HepG2 (cell line): ENCODE data around the gene LAMA5. TPM values are rescaled to one million over a fixed set of nuclear protein-coding genes. Genes with fewer than 3 reads are reported as not detected.

ENCODE experiments used
- ARID2 ChIP-seq: sonication (generic); formaldehyde crosslinking; IDR thresholded peaks from 2 replicates; pipeline ENCODE4 v1.8.1; 2022; ENCODE audit warnings: mild to moderate bottlenecking, missing genetic modification reagents, borderline replicate concordance
- ELF3 ChIP-seq: IDR thresholded peaks from 2 replicates; pipeline ENCODE4 v1.6.1; 2016; ENCODE audit warnings: missing genetic modification reagents, missing compliant biosample characterization
- FOXO4 ChIP-seq: sonication (generic); formaldehyde crosslinking; conservative IDR thresholded peaks from 2 replicates; pipeline ENCODE4 v1.8.1; 2023; ENCODE audit warnings: missing genetic modification reagents
- KIAA2018 ChIP-seq: sonication (generic); formaldehyde crosslinking; IDR thresholded peaks from 2 replicates; pipeline ENCODE4 v1.5.0; 2020; ENCODE audit warnings: mild to moderate bottlenecking, missing genetic modification reagents, borderline replicate concordance
- NPAS2 ChIP-seq: sonication (generic); formaldehyde crosslinking; IDR thresholded peaks from 2 replicates; pipeline ENCODE4 v1.8.0; 2022; ENCODE audit warnings: mild to moderate bottlenecking, missing genetic modification reagents, borderline replicate concordance
- POGZ ChIP-seq: sonication (generic); formaldehyde crosslinking; IDR thresholded peaks from 2 replicates; pipeline ENCODE4 v1.4.0; 2020; ENCODE audit warnings: mild to moderate bottlenecking, missing genetic modification reagents
- STAT6 ChIP-seq: sonication (generic); formaldehyde crosslinking; IDR thresholded peaks from 2 replicates; pipeline ENCODE4 v1.4.0; 2020; ENCODE audit warnings: missing genetic modification reagents, mild to moderate bottlenecking, borderline replicate concordance
- TFAP4 ChIP-seq: sonication (generic); IDR thresholded peaks from 2 replicates; pipeline ENCODE4 v1.6.1; 2016; ENCODE audit warnings: low read depth, borderline replicate concordance
- ZNF251 ChIP-seq: sonication (generic); formaldehyde crosslinking; IDR thresholded peaks from 2 replicates; pipeline ENCODE4 v1.9.0; 2021; ENCODE audit warnings: mild to moderate bottlenecking, missing genetic modification reagents
- ZNF431 ChIP-seq: sonication (generic); formaldehyde crosslinking; IDR thresholded peaks from 2 replicates; pipeline ENCODE4 v1.9.0; 2022; ENCODE audit warnings: missing genetic modification reagents, low read depth, mild to moderate bottlenecking, borderline replicate concordance
- ZNF773 ChIP-seq: sonication (generic); formaldehyde crosslinking; IDR thresholded peaks from 2 replicates; pipeline ENCODE4 v1.4.0; 2020; ENCODE audit warnings: missing genetic modification reagents, borderline replicate concordance
- ZNF891 ChIP-seq: sonication (generic); formaldehyde crosslinking; IDR thresholded peaks from 2 replicates; pipeline ENCODE4 v1.5.0; 2020; ENCODE audit warnings: mild to moderate bottlenecking, missing genetic modification reagents
- polyA plus RNA-seq, 8 experiments: library from polyadenylated mRNA; depleted of rRNA in 3 of 8; stranded (reverse) in 7 of 8; unstranded in 1 of 8; fragments of >200 nt; fragmentation: Illumina TruSeq in 4 of 8; extraction: Trizol in 4 of 8; gene quantifications; 2 replicates each; pipeline versions ENCODE4 v1.2.1 to v1.2.3, GENCODE V29; 2011 to 2016; ENCODE audit warnings: low read depth in 4 of 8, missing spikeins in 1 of 8, mixed read lengths in 1 of 8; ENCODE audit not compliant: insufficient read depth in 1 of 8
- total RNA-seq, 5 experiments: library from RNA; depleted of rRNA; stranded (reverse); fragments of >200 nt; fragmentation: Illumina TruSeq; extraction: Trizol; gene quantifications; 2 replicates each; pipeline ENCODE4 v1.2.3, GENCODE V29; 2016; ENCODE audit warnings: low read depth in 1 of 5
- TF ChIP-seq, protein P1 (sequence below): sonication (generic); formaldehyde crosslinking; IDR thresholded peaks from 2 replicates; pipeline ENCODE4 v1.9.0; 2021; ENCODE audit warnings: missing genetic modification reagents, borderline replicate concordance

Gene LAMA5
- total and polyA plus RNA-seq, 2 of the 13 experiments (the other 11 are each of a cell fraction or from before 2014, with no cell fraction given): 21.0 to 44.7 TPM

DNA sequence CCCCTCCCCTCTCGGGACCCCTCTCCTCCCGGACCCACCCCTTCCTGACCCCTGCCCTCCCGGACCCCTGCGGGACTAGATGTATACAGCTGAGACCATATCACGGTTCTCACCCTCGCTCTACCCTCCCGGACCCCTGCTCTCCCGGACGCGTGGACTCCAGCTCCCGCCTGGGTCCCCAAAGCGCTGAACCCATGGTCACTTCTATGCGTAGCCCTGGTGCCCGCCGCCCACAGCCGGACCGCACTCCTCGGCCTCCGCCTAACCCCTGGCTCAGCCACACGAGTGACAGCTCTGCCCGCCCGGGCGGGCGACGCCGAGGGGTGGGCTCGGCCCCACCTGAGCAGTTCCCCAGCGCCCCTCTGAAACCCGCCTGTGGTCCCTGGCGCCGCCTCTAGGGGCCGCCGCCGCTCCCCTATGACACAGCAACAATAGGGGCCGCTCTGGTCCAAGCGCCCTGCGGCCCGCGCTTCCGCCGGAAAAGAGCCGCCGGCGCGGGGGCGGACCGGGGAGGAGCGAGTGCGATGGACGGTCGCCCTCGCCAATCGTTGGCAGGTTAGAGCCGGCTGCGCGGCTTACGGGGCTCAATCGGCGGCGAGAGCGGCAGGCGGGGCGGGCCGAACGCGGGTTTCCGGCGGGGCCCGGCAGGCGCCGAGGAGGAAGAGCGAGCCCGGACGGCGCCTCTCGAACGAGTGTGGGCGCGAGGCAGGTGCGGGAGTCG is 64.6 kb downstream of the LAMA5 start, which contains the start of gene ADRM1 (continued):
- peak; percentile 15; the same call in 1 of the 2 replicates for TF ChIP-seq STAT6 (CRISPR knock-in tag)
- TF ChIP-seq ZNF251 (CRISPR knock-in tag): no peak
- TF ChIP-seq ELF3: peak; percentile 90
- TF ChIP-seq, protein P1, sequence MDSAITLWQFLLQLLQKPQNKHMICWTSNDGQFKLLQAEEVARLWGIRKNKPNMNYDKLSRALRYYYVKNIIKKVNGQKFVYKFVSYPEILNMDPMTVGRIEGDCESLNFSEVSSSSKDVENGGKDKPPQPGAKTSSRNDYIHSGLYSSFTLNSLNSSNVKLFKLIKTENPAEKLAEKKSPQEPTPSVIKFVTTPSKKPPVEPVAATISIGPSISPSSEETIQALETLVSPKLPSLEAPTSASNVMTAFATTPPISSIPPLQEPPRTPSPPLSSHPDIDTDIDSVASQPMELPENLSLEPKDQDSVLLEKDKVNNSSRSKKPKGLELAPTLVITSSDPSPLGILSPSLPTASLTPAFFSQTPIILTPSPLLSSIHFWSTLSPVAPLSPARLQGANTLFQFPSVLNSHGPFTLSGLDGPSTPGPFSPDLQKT: peak; percentile 89; the same call in 1 of the 2 replicates
- peak; percentile 56; the same call in 1 of the 2 replicates for TF ChIP-seq ZNF773
- TF ChIP-seq FOXO4 (CRISPR knock-in tag): no peak
- no peak for TF ChIP-seq NPAS2
- TF ChIP-seq KIAA2018 (CRISPR knock-in tag): no peak
- TF ChIP-seq POGZ (CRISPR knock-in tag): peak; percentile 49; the same call in 1 of the 2 replicates
- 0 out of 2 replicates have a peak, but pooled peaks have one; percentile 17 for TF ChIP-seq ZNF431 (CRISPR knock-in tag)
- no peak for TF ChIP-seq ZNF891
- TF ChIP-seq ARID2 (CRISPR knock-in tag): no peak
- peak; percentile 51; the same call in 1 of the 2 replicates for TF ChIP-seq TFAP4
